KMS-11 (cell line): ENCODE data around the gene IPMK.
"Not testable (repeated sequence)": the region's sequence is repeated elsewhere in the genome, so short reads cannot be mapped to it uniquely, and the experiment has no call there.

Experiments
- H2AFZ ChIP-seq: fragments of 200-600 bp; sonication (generic); 2 replicates; pipeline ENCODE4 v1.6.1; 2016; ENCODE audit warnings: antibody characterized with exemption, mixed run types, low read depth
- H3K27ac ChIP-seq: fragments of 200-600 bp; sonication (generic); 2 replicates; pipeline ENCODE4 v1.6.1; 2016; ENCODE audit warnings: mild to moderate bottlenecking, mixed run types
- H3K27me3 ChIP-seq: fragments of 200-600 bp; sonication (generic); 2 replicates; pipeline ENCODE4 v1.6.1; 2017; ENCODE audit warnings: mild to moderate bottlenecking, low read depth, mixed run types, moderate library complexity; ENCODE audit not compliant: insufficient read depth
- H3K36me3 ChIP-seq: fragments of 200-600 bp; sonication (generic); 2 replicates; pipeline ENCODE4 v1.6.1; 2017; ENCODE audit warnings: mild to moderate bottlenecking, mixed run types; ENCODE audit not compliant: insufficient read depth
- H3K4me1 ChIP-seq: fragments of 200-600 bp; sonication (generic); 2 replicates; pipeline ENCODE4 v1.6.1; 2016; ENCODE audit warnings: mild to moderate bottlenecking, low read depth, mixed run types; ENCODE audit not compliant: poor library complexity, severe bottlenecking
- H3K4me2 ChIP-seq: fragments of 200-600 bp; sonication (generic); 2 replicates; pipeline ENCODE4 v1.7.0; 2016; ENCODE audit warnings: mild to moderate bottlenecking, mixed run types
- H3K4me3 ChIP-seq: fragments of 200-600 bp; sonication (generic); IDR thresholded peaks from 2 replicates; pipeline ENCODE4 v1.6.1; 2017; ENCODE audit warnings: low read depth, low read length, mixed read lengths; ENCODE audit not compliant: insufficient read depth
- H3K79me2 ChIP-seq: fragments of 200-600 bp; sonication (generic); 2 replicates; pipeline ENCODE4 v1.6.1; 2016; ENCODE audit warnings: low read depth, mixed run types; ENCODE audit not compliant: insufficient read depth
- H3K9ac ChIP-seq: fragments of 200-600 bp; sonication (generic); 2 replicates; pipeline ENCODE4 v1.6.1; 2016; ENCODE audit warnings: mild to moderate bottlenecking, mixed run types
- H4K20me1 ChIP-seq: fragments of 200-600 bp; sonication (generic); 2 replicates; pipeline ENCODE4 v1.6.1; 2016; ENCODE audit warnings: mild to moderate bottlenecking, mixed run types; ENCODE audit not compliant: insufficient read depth
- TF ChIP-seq, protein P1 (sequence below): fragments of 200-600 bp; sonication (generic); conservative IDR thresholded peaks from 2 replicates; pipeline ENCODE4 v1.6.1; 2017; ENCODE audit warnings: low read depth, mild to moderate bottlenecking, antibody characterized with exemption, low read length, moderate library complexity, mixed read lengths

Gene IPMK

GRCh38 chr10:58264780-58265179 lies 2.9 kb downstream of the IPMK start:
- Histone ChIP-seq H3K36me3 (no peaks in the 10 kb centered on the region), H3K79me2 (peaks cover 54% of the 10 kb centered on the region), H3K27me3 (no peaks in the 10 kb centered on the region), H2AFZ (no peak overlapping the region), H3K27ac (no peak overlapping the region), H3K4me1 (peaks cover 21% of the 10 kb centered on the region), H3K4me2 (no peak overlapping the region; the same call in 1 of the 2 replicates), H3K4me3 (no peak overlapping the region), H3K9ac (no peak overlapping the region), H4K20me1 (no peaks in the 10 kb centered on the region)
- TF ChIP-seq, protein P1, sequence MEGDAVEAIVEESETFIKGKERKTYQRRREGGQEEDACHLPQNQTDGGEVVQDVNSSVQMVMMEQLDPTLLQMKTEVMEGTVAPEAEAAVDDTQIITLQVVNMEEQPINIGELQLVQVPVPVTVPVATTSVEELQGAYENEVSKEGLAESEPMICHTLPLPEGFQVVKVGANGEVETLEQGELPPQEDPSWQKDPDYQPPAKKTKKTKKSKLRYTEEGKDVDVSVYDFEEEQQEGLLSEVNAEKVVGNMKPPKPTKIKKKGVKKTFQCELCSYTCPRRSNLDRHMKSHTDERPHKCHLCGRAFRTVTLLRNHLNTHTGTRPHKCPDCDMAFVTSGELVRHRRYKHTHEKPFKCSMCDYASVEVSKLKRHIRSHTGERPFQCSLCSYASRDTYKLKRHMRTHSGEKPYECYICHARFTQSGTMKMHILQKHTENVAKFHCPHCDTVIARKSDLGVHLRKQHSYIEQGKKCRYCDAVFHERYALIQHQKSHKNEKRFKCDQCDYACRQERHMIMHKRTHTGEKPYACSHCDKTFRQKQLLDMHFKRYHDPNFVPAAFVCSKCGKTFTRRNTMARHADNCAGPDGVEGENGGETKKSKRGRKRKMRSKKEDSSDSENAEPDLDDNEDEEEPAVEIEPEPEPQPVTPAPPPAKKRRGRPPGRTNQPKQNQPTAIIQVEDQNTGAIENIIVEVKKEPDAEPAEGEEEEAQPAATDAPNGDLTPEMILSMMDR, result no peak

GRCh38 chr10:58262766-58263165 lies 4.9 kb downstream of the IPMK start:
- Histone ChIP-seq H3K4me3 (no peak overlapping the region), H3K79me2 (peaks cover 50% of the 10 kb centered on the region), H3K36me3 (no peaks in the 10 kb centered on the region), H2AFZ (no peak overlapping the region), H3K4me1 (peaks cover 21% of the 10 kb centered on the region), H3K9ac (no peak overlapping the region), H3K27ac (no peak overlapping the region), H3K4me2 (no peak overlapping the region), H4K20me1 (no peaks in the 10 kb centered on the region), H3K27me3 (no peaks in the 10 kb centered on the region)
- TF ChIP-seq, protein P1, result no peak

GRCh38 chr10:58260334-58260733 lies 7.4 kb downstream of the IPMK start:
- Histone ChIP-seq H2AFZ (no peak overlapping the region), H3K36me3 (no peaks in the 10 kb centered on the region), H3K4me2 (no peak overlapping the region), H3K4me1 (peaks cover 14% of the 10 kb centered on the region), H3K79me2 (peaks cover 30% of the 10 kb centered on the region), H3K27ac (no peak overlapping the region), H3K4me3 (no peak overlapping the region), H4K20me1 (no peaks in the 10 kb centered on the region), H3K27me3 (no peaks in the 10 kb centered on the region), H3K9ac (no peak overlapping the region)
- TF ChIP-seq, protein P1, result no peak

GRCh38 chr10:58258977-58259692 lies 8.6 kb downstream of the IPMK start:
- peaks cover 5% of the 10 kb centered on the region for H3K4me1 ChIP-seq
- peaks cover 18% of the 10 kb centered on the region for H3K79me2 ChIP-seq
- no peaks in the 10 kb centered on the region for H3K36me3 ChIP-seq
- no peaks in the 10 kb centered on the region for H3K27me3 ChIP-seq
- no peak overlapping the region for H2AFZ ChIP-seq
- no peak overlapping the region for H3K4me3 ChIP-seq
- H3K4me2 ChIP-seq, result no peak overlapping the region
- no peak overlapping the region for H3K27ac ChIP-seq
- H4K20me1 ChIP-seq, result no peaks in the 10 kb centered on the region
- TF ChIP-seq, protein P1, result no peak
- H3K9ac ChIP-seq, result no peak overlapping the region

GRCh38 chr10:58256013-58256780 lies 11.5 kb downstream of the IPMK start:
- not testable (repeated sequence) for H3K27ac ChIP-seq, H3K27me3 ChIP-seq, H3K79me2 ChIP-seq, H2AFZ ChIP-seq, H3K4me3 ChIP-seq, H4K20me1 ChIP-seq, H3K4me2 ChIP-seq, H3K36me3 ChIP-seq, H3K9ac ChIP-seq
- H3K4me1 ChIP-seq, result peaks cover 11% of the 10 kb centered on the region
